NT2/D1 (cell line): Measurements from ENCODE around the gene SF3B3.

Source experiments
- SUZ12 ChIP-seq: IDR thresholded peaks from 2 replicates; pipeline ENCODE4 v1.6.1; 2011; ENCODE audit not compliant: insufficient read length, insufficient read depth; ENCODE audit errors: extremely low read depth
- YY1 ChIP-seq: IDR thresholded peaks from 2 replicates; pipeline ENCODE4 v1.6.1; 2011; ENCODE audit not compliant: insufficient read length, insufficient read depth
- ZNF274 ChIP-seq: IDR thresholded peaks from 2 replicates; pipeline ENCODE4 v1.6.1; 2011; ENCODE audit warnings: mild to moderate bottlenecking, low read depth, low read length

- no peak for TF ChIP-seq YY1
- no peak for TF ChIP-seq ZNF274
- no peak for TF ChIP-seq SUZ12
Observed at GRCh38 chr16:70577256-70577698, 53.7 kb downstream of the SF3B3 start.
